CD8-positive, alpha-beta memory T cell (primary cell): ENCODE results near the gene FNDC3B. TPM values are rescaled to one million over a fixed set of nuclear protein-coding genes. Genes with fewer than 3 reads are reported as not detected.

Experiments
- CTCF ChIA-PET: fragments of 350-600 bp; sonication (Branson Sonifier 250); formaldehyde crosslinking; loops from one replicate; lab custom pipeline; 2021; ENCODE audit warnings: antibody characterized with exemption; lab: Charles Lee
- POLR2A ChIA-PET: fragments of 350-600 bp; sonication (Branson Sonifier 250); formaldehyde crosslinking; loops from one replicate; lab custom pipeline; 2021; ENCODE audit warnings: antibody characterized with exemption; lab: Charles Lee
- DNase-seq, 5 donors: peaks; one replicate each; pipeline versions ENCODE4 v3.0.0 to v3.0.0-alpha.2; 2020 to 2022; ENCODE audit warnings: mixed read lengths in 1 of 5
- H3K27ac ChIP-seq: one replicate; pipeline ENCODE4 v1.7.0; 2013; ENCODE audit warnings: low read depth, mild to moderate bottlenecking, low read length, moderate library complexity
- H3K27me3 ChIP-seq: 2 replicates; pipeline ENCODE4 v1.7.0; 2013; ENCODE audit warnings: low read length, mild to moderate bottlenecking; ENCODE audit not compliant: insufficient read depth, poor library complexity, severe bottlenecking
- H3K36me3 ChIP-seq: 2 replicates; pipeline ENCODE4 v1.7.0; 2013; ENCODE audit warnings: mild to moderate bottlenecking, low read length, moderate library complexity; ENCODE audit not compliant: insufficient read depth
- H3K4me1 ChIP-seq: 2 replicates; pipeline ENCODE4 v1.7.0; 2013; ENCODE audit warnings: mild to moderate bottlenecking, low read length, moderate library complexity; ENCODE audit not compliant: insufficient read depth
- H3K4me3 ChIP-seq: 2 replicates; pipeline ENCODE4 v1.7.0; 2013; ENCODE audit warnings: mild to moderate bottlenecking, low read length
- H3K9me3 ChIP-seq: 2 replicates; pipeline ENCODE4 v1.7.0; 2013; ENCODE audit warnings: mild to moderate bottlenecking, low read length
- H3K27ac Mint-ChIP-seq, 8 donors: one replicate each; pipeline ENCODE4 v1.8.0; 2020 to 2021; ENCODE audit warnings: mixed read lengths in 8 of 8, mild to moderate bottlenecking in 6 of 8, inconsistent platforms in 3 of 8, moderate library complexity in 3 of 8
- H3K27me3 Mint-ChIP-seq, 2 donors: one replicate each; pipeline ENCODE4 v1.8.0; 2020 to 2021; ENCODE audit warnings: mixed read lengths in 2 of 2, mild to moderate bottlenecking in 1 of 2, moderate library complexity in 1 of 2
- H3K36me3 Mint-ChIP-seq, 3 donors: one replicate each; pipeline ENCODE4 v1.8.0; 2020 to 2021; ENCODE audit warnings: mixed read lengths in 3 of 3, inconsistent platforms in 1 of 3, mild to moderate bottlenecking in 1 of 3
- H3K4me1 Mint-ChIP-seq, 3 donors: one replicate each; pipeline ENCODE4 v1.8.0; 2020 to 2021; ENCODE audit warnings: mixed read lengths in 3 of 3, inconsistent platforms in 1 of 3, mild to moderate bottlenecking in 1 of 3
- H3K4me3 Mint-ChIP-seq, 7 donors: one replicate each; pipeline ENCODE4 v1.8.0; 2020 to 2021; ENCODE audit warnings: mixed read lengths in 7 of 7, mild to moderate bottlenecking in 6 of 7, moderate library complexity in 4 of 7, inconsistent platforms in 2 of 7
- H3K9me3 Mint-ChIP-seq, 5 donors: one replicate each; pipeline ENCODE4 v1.8.0; 2020 to 2022; ENCODE audit warnings: mixed read lengths in 5 of 5, mild to moderate bottlenecking in 3 of 5, moderate library complexity in 2 of 5, inconsistent platforms in 1 of 5
- polyA plus RNA-seq: library from polyadenylated mRNA; unstranded; fragments of 300-500 nt; fragmentation: Illumina TruSeq; gene quantifications from one replicate; pipeline ENCODE4 v1.2.3, GENCODE V29; 2021
- total RNA-seq, 2 experiments: library from RNA; stranded (reverse); gene quantifications; one replicate each; pipeline ENCODE4 v1.2.3, GENCODE V29; 2021

FNDC3B gene
- total and polyA plus RNA-seq, 3 experiments from 2014 or later = 8.7 to 18.6 (median 17.4) TPM

GRCh38 chr3:172391592-172392302 is 352.4 kb downstream of the FNDC3B start:
- Histone ChIP-seq H3K27ac (no peak overlapping the region), H3K27me3 (no peaks in the 10 kb centered on the region), H3K4me1 (no peaks in the 10 kb centered on the region), H3K36me3 (peaks cover under 1% of the 10 kb centered on the region), H3K9me3 (no peaks in the 10 kb centered on the region), H3K4me3 (no peak overlapping the region)
- Mint-ChIP-seq H3K27me3 (no peaks in the 10 kb centered on the region), H3K4me1 (no peaks in the 10 kb centered on the region), H3K27ac (no peak overlapping the region), H3K36me3 (peaks cover 6 to 30% (median 13%) of the 10 kb centered on the region in 3 donors), H3K9me3 (no peaks in the 10 kb centered on the region), H3K4me3 (no peak overlapping the region)
- DNase-seq = no peak
- ChIA-PET POLR2A (no interaction called here), CTCF (no interaction called here)

GRCh38 chr3:172394692-172395091 is 355.3 kb downstream of the FNDC3B start:
- H3K27ac Mint-ChIP-seq = no peak overlapping the region
- H3K4me3 ChIP-seq = no peak overlapping the region
- no peak for DNase-seq
- no peaks in the 10 kb centered on the region for H3K9me3 Mint-ChIP-seq
- no peaks in the 10 kb centered on the region for H3K4me1 ChIP-seq
- H3K36me3 ChIP-seq = peaks cover 6% of the 10 kb centered on the region
- CTCF ChIA-PET = no interaction called here
- no peaks in the 10 kb centered on the region for H3K4me1 Mint-ChIP-seq
- POLR2A ChIA-PET = no interaction called here
- no peak overlapping the region for H3K27ac ChIP-seq
- H3K9me3 ChIP-seq = no peaks in the 10 kb centered on the region
- no peaks in the 10 kb centered on the region for H3K27me3 Mint-ChIP-seq
- H3K36me3 Mint-ChIP-seq = peaks cover 7 to 37% (median 21%) of the 10 kb centered on the region in 3 donors
- no peaks in the 10 kb centered on the region for H3K27me3 ChIP-seq
- H3K4me3 Mint-ChIP-seq = no peak overlapping the region

GRCh38 chr3:172396400-172396799 is 357.0 kb downstream of the FNDC3B start:
- no peaks in the 10 kb centered on the region for H3K9me3 ChIP-seq
- peaks cover 6% of the 10 kb centered on the region for H3K36me3 ChIP-seq
- no peaks in the 10 kb centered on the region for H3K4me1 ChIP-seq
- no peaks in the 10 kb centered on the region for H3K4me1 Mint-ChIP-seq
- no peak overlapping the region for H3K4me3 Mint-ChIP-seq
- H3K4me3 ChIP-seq = no peak overlapping the region
- peaks cover 0 to 4% (median 0%) of the 10 kb centered on the region in 5 donors for H3K9me3 Mint-ChIP-seq
- H3K27ac Mint-ChIP-seq = no peak overlapping the region
- peaks cover 0 to under 1% of the 10 kb centered on the region in 2 donors for H3K27me3 Mint-ChIP-seq
- H3K36me3 Mint-ChIP-seq = peaks cover 7 to 34% (median 22%) of the 10 kb centered on the region in 3 donors
- H3K27ac ChIP-seq = no peak overlapping the region
- no peak for DNase-seq
- no peaks in the 10 kb centered on the region for H3K27me3 ChIP-seq
- ChIA-PET CTCF (no interaction called here), POLR2A (no interaction called here)

- Mint-ChIP-seq H3K4me1 (peaks cover 0 to 1% (median 0%) of the 10 kb centered on the region in 3 donors), H3K27me3 (peaks cover 2 to 7% of the 10 kb centered on the region in 2 donors), H3K9me3 (peaks cover 0 to 5% (median 4%) of the 10 kb centered on the region in 5 donors), H3K4me3 (no peak overlapping the region), H3K36me3 (peaks cover 10 to 34% (median 24%) of the 10 kb centered on the region in 3 donors), H3K27ac (no peak overlapping the region)
- no peaks in the 10 kb centered on the region for H3K27me3 ChIP-seq
- ChIA-PET CTCF (no interaction called here), POLR2A (no interaction called here)
- H3K4me3 ChIP-seq = no peak overlapping the region
- H3K27ac ChIP-seq = no peak overlapping the region
- no peaks in the 10 kb centered on the region for H3K4me1 ChIP-seq
- no peaks in the 10 kb centered on the region for H3K9me3 ChIP-seq
- H3K36me3 ChIP-seq = peaks cover 6% of the 10 kb centered on the region
- no peak for DNase-seq
Observed at GRCh38 chr3:172397716-172398405, 358.5 kb downstream of the FNDC3B start.

- Mint-ChIP-seq H3K4me1 (peaks cover 0 to 1% (median 0%) of the 10 kb centered on the region in 3 donors), H3K27me3 (peaks cover 2 to 7% of the 10 kb centered on the region in 2 donors), H3K4me3 (no peak overlapping the region), H3K27ac (no peak overlapping the region), H3K9me3 (peaks cover 0 to 5% (median 4%) of the 10 kb centered on the region in 5 donors), H3K36me3 (peaks cover 10 to 28% (median 19%) of the 10 kb centered on the region in 3 donors)
- POLR2A ChIA-PET = no interaction called here
- Histone ChIP-seq H3K36me3 (peaks cover 6% of the 10 kb centered on the region), H3K4me1 (no peaks in the 10 kb centered on the region), H3K27me3 (no peaks in the 10 kb centered on the region), H3K9me3 (no peaks in the 10 kb centered on the region), H3K4me3 (no peak overlapping the region), H3K27ac (no peak overlapping the region)
- DNase-seq = no peak
- CTCF ChIA-PET = no interaction called here
Observed at GRCh38 chr3:172398484-172398883, 359.1 kb downstream of the FNDC3B start.

- H3K27ac Mint-ChIP-seq = no peak overlapping the region
- H3K36me3 ChIP-seq = peaks cover 2% of the 10 kb centered on the region
Observed at GRCh38 chr3:172402090-172402489, 362.7 kb downstream of the FNDC3B start.

GRCh38 chr3:172402892-172403643 is 363.7 kb downstream of the FNDC3B start:
- no peaks in the 10 kb centered on the region for H3K27me3 ChIP-seq
- H3K36me3 ChIP-seq = no peaks in the 10 kb centered on the region
- no peak for DNase-seq
- no peak overlapping the region for H3K4me3 Mint-ChIP-seq
- H3K9me3 Mint-ChIP-seq = peaks cover 0 to 5% (median 4%) of the 10 kb centered on the region in 5 donors
- no peak overlapping the region for H3K4me3 ChIP-seq
- no peaks in the 10 kb centered on the region for H3K9me3 ChIP-seq
- CTCF ChIA-PET = no interaction called here
- POLR2A ChIA-PET = no interaction called here
- no peak overlapping the region for H3K27ac ChIP-seq
- H3K27ac Mint-ChIP-seq = peak overlapping the region in 1 of 8 donors; percentile 3
- no peaks in the 10 kb centered on the region for H3K4me1 ChIP-seq
- peaks cover 6 to 20% (median 12%) of the 10 kb centered on the region in 3 donors for H3K36me3 Mint-ChIP-seq
- peaks cover 6 to 7% of the 10 kb centered on the region in 2 donors for H3K27me3 Mint-ChIP-seq
- H3K4me1 Mint-ChIP-seq = peaks cover 0 to 1% (median 0%) of the 10 kb centered on the region in 3 donors

More at GRCh38 chr3:172402090-172402489, 362.7 kb downstream of the FNDC3B start:
- no peak for DNase-seq
- no peak overlapping the region for H3K4me3 ChIP-seq
- Mint-ChIP-seq H3K36me3 (peaks cover 7 to 20% (median 13%) of the 10 kb centered on the region in 3 donors), H3K9me3 (peaks cover 0 to 5% (median 4%) of the 10 kb centered on the region in 5 donors), H3K4me3 (no peak overlapping the region), H3K27me3 (peaks cover 6 to 7% of the 10 kb centered on the region in 2 donors), H3K4me1 (peaks cover 0 to 1% (median 0%) of the 10 kb centered on the region in 3 donors)
- CTCF ChIA-PET = no interaction called here
- no peaks in the 10 kb centered on the region for H3K4me1 ChIP-seq
- H3K27ac ChIP-seq = no peak overlapping the region
- no peaks in the 10 kb centered on the region for H3K27me3 ChIP-seq
- POLR2A ChIA-PET = no interaction called here
- no peaks in the 10 kb centered on the region for H3K9me3 ChIP-seq
